Vagina (tissue), 2 donors: ENCODE data around the gene COL25A1. TPM values are rescaled to one million over a fixed set of nuclear protein-coding genes. Genes with fewer than 3 reads are reported as not detected.

Source experiments
- DNase-seq, 2 donors: peaks; one replicate each; pipeline ENCODE4 v3.0.0-alpha.2; 2017; ENCODE audit errors: extremely low spot score in 2 of 2
- H3K27ac ChIP-seq: fragments of 200-600 bp; sonication (generic); one replicate; pipeline ENCODE4 v1.5.1; 2019
- H3K27me3 ChIP-seq: fragments of 200-600 bp; sonication (generic); one replicate; pipeline ENCODE4 v1.5.1; 2019
- H3K36me3 ChIP-seq, 2 donors: fragments of 200-600 bp; sonication (generic); one replicate each; pipeline ENCODE4 v1.5.1; 2017 to 2019
- H3K4me1 ChIP-seq: fragments of 200-600 bp; sonication (generic); one replicate; pipeline ENCODE4 v1.5.1; 2019
- H3K4me3 ChIP-seq, 2 donors: fragments of 200-600 bp; sonication (generic); 1 replicate in 1 of 2; 2 replicates in 1 of 2; pipeline ENCODE4 v1.5.1; 2016 to 2019
- H3K9me3 ChIP-seq: fragments of 200-600 bp; sonication (generic); one replicate; pipeline ENCODE4 v1.5.1; 2019
- POLR2A ChIP-seq, 2 donors: fragments of 450-650 bp; IDR thresholded peaks; one replicate each; pipeline ENCODE4 v1.6.1; 2017; ENCODE audit warnings: antibody characterized with exemption in 2 of 2, mild to moderate bottlenecking in 2 of 2, moderate library complexity in 2 of 2
- POLR2AphosphoS5 ChIP-seq, 2 donors: sonication (generic); formaldehyde crosslinking; IDR thresholded peaks; one replicate each; pipeline ENCODE4 v1.9.0; 2017; ENCODE audit warnings: antibody characterized with exemption in 2 of 2, mild to moderate bottlenecking in 2 of 2, low read depth in 1 of 2; ENCODE audit not compliant: insufficient read depth in 1 of 2
- intact Hi-C: fragments of 100-400 bp; cut with DNase I; formaldehyde crosslinking; loops from one replicate; pipeline ENCODE4 v1.15.1; 2023
- total RNA-seq: library from RNA; depleted of rRNA; stranded (reverse); fragments of >200 nt; gene quantifications from one replicate; pipeline ENCODE4 v1.2.3, GENCODE V29; 2016
- TF ChIP-seq, protein P1 (sequence below), 3 experiments: fragments of 450-650 bp in 2 of 3; fragments of 200-600 bp in 1 of 3; sonication (generic) in 1 of 3; IDR thresholded peaks; one replicate each; pipeline ENCODE4 v1.5.1; 2017 to 2019; ENCODE audit warnings: antibody characterized with exemption in 3 of 3, mild to moderate bottlenecking in 2 of 3, moderate library complexity in 2 of 3

Gene COL25A1
- total RNA-seq, 1 donor from 2014 or later, result 0.49 TPM

GRCh38 chr4:109238746-109239145 is 63.7 kb downstream of the COL25A1 start:
- no peak for DNase-seq
- Histone ChIP-seq H3K27ac (no peak overlapping the region), H3K9me3 (no peaks in the 10 kb centered on the region), H3K4me3 (no peak overlapping the region), H3K27me3 (no peaks in the 10 kb centered on the region), H3K4me1 (no peaks in the 10 kb centered on the region), H3K36me3 (no peaks in the 10 kb centered on the region)
- intact Hi-C loops, result no loop called here
- TF ChIP-seq POLR2A (IDR thresholded peaks at IDR 0.05), result no peak
- no peak for TF ChIP-seq POLR2AphosphoS5 (IDR thresholded peaks at IDR 0.05; ENCODE audit: insufficient read depth in 1 of 2, low read depth in 1 of 2)
- TF ChIP-seq, protein P1, sequence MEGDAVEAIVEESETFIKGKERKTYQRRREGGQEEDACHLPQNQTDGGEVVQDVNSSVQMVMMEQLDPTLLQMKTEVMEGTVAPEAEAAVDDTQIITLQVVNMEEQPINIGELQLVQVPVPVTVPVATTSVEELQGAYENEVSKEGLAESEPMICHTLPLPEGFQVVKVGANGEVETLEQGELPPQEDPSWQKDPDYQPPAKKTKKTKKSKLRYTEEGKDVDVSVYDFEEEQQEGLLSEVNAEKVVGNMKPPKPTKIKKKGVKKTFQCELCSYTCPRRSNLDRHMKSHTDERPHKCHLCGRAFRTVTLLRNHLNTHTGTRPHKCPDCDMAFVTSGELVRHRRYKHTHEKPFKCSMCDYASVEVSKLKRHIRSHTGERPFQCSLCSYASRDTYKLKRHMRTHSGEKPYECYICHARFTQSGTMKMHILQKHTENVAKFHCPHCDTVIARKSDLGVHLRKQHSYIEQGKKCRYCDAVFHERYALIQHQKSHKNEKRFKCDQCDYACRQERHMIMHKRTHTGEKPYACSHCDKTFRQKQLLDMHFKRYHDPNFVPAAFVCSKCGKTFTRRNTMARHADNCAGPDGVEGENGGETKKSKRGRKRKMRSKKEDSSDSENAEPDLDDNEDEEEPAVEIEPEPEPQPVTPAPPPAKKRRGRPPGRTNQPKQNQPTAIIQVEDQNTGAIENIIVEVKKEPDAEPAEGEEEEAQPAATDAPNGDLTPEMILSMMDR (IDR thresholded peaks at IDR 0.05), result no peak

DNA sequence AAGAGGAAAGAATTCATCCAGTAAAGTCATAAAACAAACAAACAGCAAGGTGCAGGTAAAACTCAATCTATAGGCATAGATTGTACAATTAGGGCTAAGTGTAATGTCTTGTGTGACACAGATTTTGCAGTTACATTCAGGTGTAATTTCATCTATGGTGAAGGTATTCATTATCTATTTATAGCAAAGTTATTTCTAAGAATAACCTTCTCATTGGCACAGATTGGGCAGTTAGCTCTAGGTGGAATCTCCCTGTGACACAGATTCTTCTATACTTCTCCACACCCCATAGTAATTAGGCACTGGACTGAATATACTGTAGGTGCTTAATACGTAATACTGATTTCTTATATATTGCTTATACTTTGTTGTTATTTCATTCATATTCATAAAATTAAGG is 66.8 kb downstream of the COL25A1 start:
- Histone ChIP-seq H3K9me3 (no peaks in the 10 kb centered on the region), H3K4me3 (no peak overlapping the region), H3K27ac (no peak overlapping the region), H3K36me3 (no peaks in the 10 kb centered on the region), H3K4me1 (no peaks in the 10 kb centered on the region), H3K27me3 (no peaks in the 10 kb centered on the region)
- DNase-seq, result no peak
- intact Hi-C loops, result no loop called here
- TF ChIP-seq, protein P1 (IDR thresholded peaks at IDR 0.05), result no peak
- TF ChIP-seq POLR2AphosphoS5 (IDR thresholded peaks at IDR 0.05; ENCODE audit: insufficient read depth in 1 of 2, low read depth in 1 of 2) (no peak), POLR2A (IDR thresholded peaks at IDR 0.05) (no peak)

DNA sequence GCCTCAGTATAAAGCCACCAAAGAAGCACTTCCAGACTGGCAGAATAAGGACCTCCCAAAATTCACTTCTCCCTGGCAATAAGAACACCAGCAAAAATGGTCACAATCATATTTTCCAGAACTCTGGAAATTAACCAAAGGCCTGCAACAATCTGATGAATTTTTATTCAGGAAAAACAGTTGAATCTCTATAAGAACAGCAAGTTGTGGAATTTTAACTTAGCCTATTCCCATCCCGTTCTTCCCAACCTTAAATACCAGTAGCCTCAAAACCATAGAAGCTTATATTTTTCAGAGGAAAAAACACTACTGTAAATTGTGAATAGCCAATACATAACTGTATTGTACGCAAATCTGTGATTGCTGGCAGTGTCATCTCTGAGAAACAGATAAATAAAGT is 67.9 kb downstream of the COL25A1 start:
- Histone ChIP-seq H3K27ac (no peak overlapping the region), H3K4me1 (no peaks in the 10 kb centered on the region), H3K36me3 (no peaks in the 10 kb centered on the region), H3K4me3 (no peak overlapping the region), H3K9me3 (no peaks in the 10 kb centered on the region), H3K27me3 (no peaks in the 10 kb centered on the region)
- no peak for DNase-seq
- intact Hi-C loops, result no loop called here
- TF ChIP-seq, protein P1 (IDR thresholded peaks at IDR 0.05), result no peak
- TF ChIP-seq POLR2AphosphoS5 (IDR thresholded peaks at IDR 0.05; ENCODE audit: insufficient read depth in 1 of 2, low read depth in 1 of 2), result no peak

- intact Hi-C loops, result no loop called here
- no peaks in the 10 kb centered on the region for H3K4me1 ChIP-seq
- no peak for TF ChIP-seq POLR2AphosphoS5 (IDR thresholded peaks at IDR 0.05; ENCODE audit: insufficient read depth in 1 of 2, low read depth in 1 of 2)
- TF ChIP-seq, protein P1 (IDR thresholded peaks at IDR 0.05), result no peak
- no peak for TF ChIP-seq POLR2A (IDR thresholded peaks at IDR 0.05)
- DNase-seq, result no peak
- no peaks in the 10 kb centered on the region for H3K36me3 ChIP-seq
- no peaks in the 10 kb centered on the region for H3K9me3 ChIP-seq
- no peak overlapping the region for H3K4me3 ChIP-seq
- H3K27ac ChIP-seq, result no peak overlapping the region
- no peaks in the 10 kb centered on the region for H3K27me3 ChIP-seq
Observed at GRCh38 chr4:109233570-109233969, 68.9 kb downstream of the COL25A1 start.

DNA sequence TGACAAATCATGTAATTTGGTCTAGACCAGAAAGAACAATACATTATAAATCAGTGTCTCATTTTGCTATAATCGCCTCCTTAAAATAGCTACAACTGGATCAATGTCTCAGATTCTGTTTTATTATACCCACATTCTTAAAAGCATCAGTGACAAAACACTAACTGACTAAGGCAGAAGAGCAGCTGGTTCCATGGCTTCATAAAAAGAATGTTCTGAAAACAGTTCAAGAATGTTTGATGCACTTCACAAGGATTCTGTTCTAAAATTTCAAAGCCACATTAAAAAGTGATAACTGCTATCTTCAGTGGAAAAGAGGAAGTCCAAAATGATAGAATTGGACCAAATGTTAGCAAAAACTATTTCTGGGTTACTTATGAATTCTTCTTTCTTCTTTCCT is 69.8 kb downstream of the COL25A1 start:
- no peak overlapping the region for H3K4me3 ChIP-seq
- H3K27me3 ChIP-seq, result no peaks in the 10 kb centered on the region
- H3K4me1 ChIP-seq, result no peaks in the 10 kb centered on the region
- TF ChIP-seq POLR2AphosphoS5 (IDR thresholded peaks at IDR 0.05; ENCODE audit: insufficient read depth in 1 of 2, low read depth in 1 of 2) (no peak), POLR2A (IDR thresholded peaks at IDR 0.05) (no peak)
- TF ChIP-seq, protein P1 (IDR thresholded peaks at IDR 0.05), result no peak
- DNase-seq, result no peak
- intact Hi-C loops, result no loop called here
- H3K36me3 ChIP-seq, result no peaks in the 10 kb centered on the region
- H3K9me3 ChIP-seq, result no peaks in the 10 kb centered on the region
- no peak overlapping the region for H3K27ac ChIP-seq
